GM18508 (cell line): ENCODE data around the gene STX2.

Source experiments
- ATAC-seq: cut with Tn5 transposase; IDR thresholded peaks from one replicate; pipeline ENCODE4 v1.9.1; 2021; ENCODE audit warnings: moderate number of reproducible peaks; ENCODE audit not compliant: insufficient read depth, unreplicated experiment

Gene STX2

DNA sequence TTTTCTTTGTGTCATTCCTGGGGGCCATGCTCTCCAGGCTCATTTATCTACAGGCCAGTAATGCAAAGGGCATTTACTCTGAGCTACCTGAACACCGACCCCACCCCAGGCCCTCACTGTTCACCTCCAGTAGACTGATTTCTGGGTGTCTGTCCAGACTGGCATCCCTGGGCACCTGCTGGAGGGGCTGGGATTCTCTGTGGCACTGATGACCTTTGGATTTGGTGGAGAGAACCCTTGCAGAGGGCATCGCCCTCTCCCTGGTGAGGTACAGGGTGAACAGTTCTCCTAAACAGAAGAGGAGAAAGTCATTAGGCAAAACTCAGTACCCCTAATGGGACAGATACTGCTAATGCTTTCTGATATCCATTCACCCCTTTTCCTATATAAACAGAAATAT, 95.9 kb downstream of the STX2 start:
- no peak for ATAC-seq

DNA sequence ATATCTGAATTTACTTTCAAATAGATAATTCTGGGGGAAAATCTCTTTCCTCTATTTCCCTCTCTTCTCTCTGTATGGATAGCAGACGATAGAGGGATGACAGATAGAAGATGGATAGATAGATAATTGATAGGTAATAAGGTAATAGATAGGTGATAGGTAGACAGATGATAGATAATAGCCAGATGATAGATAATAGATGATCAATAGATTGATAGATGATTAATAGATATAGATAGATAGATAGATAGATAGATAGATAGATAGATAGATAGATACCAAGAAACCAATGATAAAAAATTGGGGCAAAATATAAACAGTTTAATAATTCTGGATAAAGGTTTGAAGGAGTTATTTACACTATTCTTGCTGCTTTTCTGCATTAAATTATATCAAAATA, 96.3 kb downstream of the STX2 start:
- ATAC-seq, result no peak

- no peak for ATAC-seq
Measured at GRCh38 chr12:130742112-130742511, 96.9 kb downstream of the STX2 start.
